GM13976 (cell line): ENCODE results near the gene SLC22A5.

Source experiments
- DNase-seq: peaks from one replicate; pipeline ENCODE4 v3.0.0; 2012; ENCODE audit warnings: low spot score
- CTCF ChIP-seq: IDR thresholded peaks from 2 replicates; pipeline ENCODE4 v1.5.1; 2012; ENCODE audit warnings: borderline replicate concordance, mild to moderate bottlenecking; ENCODE audit not compliant: insufficient read depth; ENCODE audit errors: extremely low read depth, missing control alignments, control extremely low read depth
- in situ Hi-C: fragments of 300-500 bp; cut with MboI; formaldehyde crosslinking; loops from one replicate; pipeline ENCODE4 v1.12.0; 2022; ENCODE audit warnings: low sequenced_read_pairs, mixed read lengths, inconsistent platforms; ENCODE audit not compliant: unreplicated experiment

The SLC22A5 gene

GRCh38 chr5:132369474-132370180 is at the start of gene SLC22A5:
SLC22A5 (plus strand) TSS chr5:132369710; CDS start chr5:132369973, 263 bp downstream.
- DNase-seq: peak; percentile 88
- in situ Hi-C loops: no loop called here
- TF ChIP-seq CTCF: no peak

GRCh38 chr5:132319975-132320374 is 49.5 kb upstream of the SLC22A5 start:
- DNase-seq: no peak
- in situ Hi-C loops: no loop called here
- no peak for TF ChIP-seq CTCF

GRCh38 chr5:132321109-132321721 is 48.3 kb upstream of the SLC22A5 start:
- TF ChIP-seq CTCF: no peak
- in situ Hi-C loops: no loop called here
- no peak for DNase-seq

- in situ Hi-C loops: no loop called here
- DNase-seq: no peak
- TF ChIP-seq CTCF: no peak
These were observed 47.2 kb upstream of the SLC22A5 start for GRCh38 chr5:132322266-132322665.

GRCh38 chr5:132323202-132323601 is 46.3 kb upstream of the SLC22A5 start:
- in situ Hi-C loops: no loop called here
- no peak for TF ChIP-seq CTCF
- no peak for DNase-seq

- DNase-seq: no peak
- no peak for TF ChIP-seq CTCF
- in situ Hi-C loops: no loop called here
These were observed 43.8 kb upstream of the SLC22A5 start for GRCh38 chr5:132325691-132326090.
